HG03135 (cell line): Measurements from ENCODE around the gene PRELID1.

Experiments
- ATAC-seq: cut with Tn5 transposase; IDR thresholded peaks from one replicate; pipeline ENCODE4 v1.9.1; 2021; ENCODE audit warnings: mild to moderate bottlenecking, moderate library complexity; ENCODE audit not compliant: unreplicated experiment

Gene PRELID1

DNA sequence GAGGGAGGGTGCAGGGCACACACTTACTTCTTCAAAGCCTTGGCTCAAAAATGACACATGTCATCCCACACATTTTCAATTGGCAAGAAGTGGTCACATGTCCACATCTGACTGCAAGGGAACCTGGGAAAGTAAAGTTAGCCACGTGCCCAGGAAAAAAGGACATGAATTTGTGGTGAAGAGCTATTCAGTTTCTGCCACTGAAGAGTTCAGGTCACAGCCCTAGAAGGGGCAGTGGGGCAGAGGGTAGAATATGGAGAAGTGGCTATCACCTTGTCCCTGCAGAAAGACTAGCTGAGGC is 52.2 kb downstream of the PRELID1 start:
- ATAC-seq = no peak
